ENCODE data around the gene POLDIP2. TPM values are rescaled to one million over a fixed set of nuclear protein-coding genes. Genes with fewer than 3 reads are reported as not detected.

The POLDIP2 gene
- polyA plus RNA-seq, 1 donor = 61.3 TPM

- no peak for DNase-seq (ENCODE audit: low read depth)
Observed at GRCh38 chr17:28390563-28390962, 33.2 kb upstream of the POLDIP2 start.

- no peak for DNase-seq (ENCODE audit: low read depth)
Observed at GRCh38 chr17:28390141-28390540, 32.8 kb upstream of the POLDIP2 start.

- DNase-seq (ENCODE audit: low read depth) = no peak
Observed at GRCh38 chr17:28388106-28388505, 30.8 kb upstream of the POLDIP2 start.

DNA sequence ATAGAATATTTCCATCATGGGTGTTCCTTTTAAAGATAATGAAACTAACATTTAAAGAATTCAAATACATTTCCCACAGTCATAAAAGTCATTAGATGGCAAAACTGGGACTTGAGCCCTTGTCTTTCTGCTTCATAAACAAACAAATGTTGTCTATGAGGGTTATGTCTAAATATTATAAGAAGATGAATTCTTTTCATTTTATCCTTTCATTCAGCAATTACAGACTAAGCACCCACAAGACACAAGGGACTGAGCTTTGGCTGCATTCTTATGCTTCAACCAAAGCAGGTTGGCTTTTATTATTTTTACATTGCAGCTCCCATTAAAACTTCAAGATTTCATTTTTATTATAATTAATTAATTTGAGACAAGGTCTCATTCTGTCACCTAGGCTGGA is 29.1 kb upstream of the POLDIP2 start:
- no peak for DNase-seq (ENCODE audit: low read depth)

GRCh38 chr17:28385406-28385805 is 28.1 kb upstream of the POLDIP2 start:
- no peak for DNase-seq (ENCODE audit: low read depth)

DNA sequence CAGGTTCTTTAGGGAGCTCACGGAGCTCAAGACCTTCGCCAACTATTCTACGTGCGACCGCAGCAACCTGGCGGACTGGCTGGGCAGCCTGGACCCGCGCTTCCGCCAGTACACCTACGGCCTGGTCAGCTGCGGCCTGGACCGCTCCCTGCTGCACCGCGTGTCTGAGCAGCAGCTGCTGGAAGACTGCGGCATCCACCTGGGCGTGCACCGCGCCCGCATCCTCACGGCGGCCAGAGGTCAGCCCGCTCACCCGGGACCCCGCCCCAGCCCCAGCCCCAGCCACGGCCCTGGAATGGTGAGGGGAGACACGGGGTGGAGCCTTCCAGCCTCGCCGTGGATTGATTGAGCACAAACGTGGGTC is 27.7 kb upstream of the POLDIP2 start:
- DNase-seq (ENCODE audit: low read depth) = no peak

DNA sequence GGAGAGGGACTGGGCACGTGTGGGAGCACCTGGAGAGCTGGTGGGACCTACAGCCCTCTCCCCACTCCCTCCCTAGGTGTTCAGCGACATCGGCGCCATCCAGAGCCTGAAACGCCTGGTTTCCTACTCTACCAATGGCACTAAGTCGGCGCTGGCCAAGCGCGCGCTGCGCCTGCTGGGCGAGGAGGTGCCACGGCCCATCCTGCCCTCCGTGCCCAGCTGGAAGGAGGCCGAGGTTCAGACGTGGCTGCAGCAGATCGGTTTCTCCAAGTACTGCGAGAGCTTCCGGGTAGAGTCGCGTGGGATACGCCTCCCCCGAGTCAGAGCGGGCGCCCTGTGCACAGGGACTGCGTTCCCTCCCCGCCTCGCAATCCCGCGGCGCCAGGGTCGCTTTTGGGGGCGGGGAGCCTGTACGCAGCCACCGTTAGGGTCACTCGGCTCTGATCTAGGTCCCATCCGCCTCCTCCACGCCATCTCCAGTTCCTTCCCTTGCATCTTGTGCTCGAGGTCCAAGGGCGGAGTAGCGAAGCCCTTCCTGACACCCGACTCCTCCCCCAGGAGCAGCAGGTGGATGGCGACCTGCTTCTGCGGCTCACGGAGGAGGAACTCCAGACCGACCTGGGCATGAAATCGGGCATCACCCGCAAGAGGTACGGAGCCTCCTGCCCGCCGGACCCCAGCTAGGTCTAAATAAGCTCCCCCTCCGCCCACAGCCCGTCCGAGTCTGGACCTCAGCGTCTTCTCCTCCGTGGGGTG is 27.1 kb upstream of the POLDIP2 start:
- no peak for DNase-seq (ENCODE audit: low read depth)

GRCh38 chr17:28381141-28381825 is 24.0 kb upstream of the POLDIP2 start:
- no peak for DNase-seq (ENCODE audit: low read depth)

DNA sequence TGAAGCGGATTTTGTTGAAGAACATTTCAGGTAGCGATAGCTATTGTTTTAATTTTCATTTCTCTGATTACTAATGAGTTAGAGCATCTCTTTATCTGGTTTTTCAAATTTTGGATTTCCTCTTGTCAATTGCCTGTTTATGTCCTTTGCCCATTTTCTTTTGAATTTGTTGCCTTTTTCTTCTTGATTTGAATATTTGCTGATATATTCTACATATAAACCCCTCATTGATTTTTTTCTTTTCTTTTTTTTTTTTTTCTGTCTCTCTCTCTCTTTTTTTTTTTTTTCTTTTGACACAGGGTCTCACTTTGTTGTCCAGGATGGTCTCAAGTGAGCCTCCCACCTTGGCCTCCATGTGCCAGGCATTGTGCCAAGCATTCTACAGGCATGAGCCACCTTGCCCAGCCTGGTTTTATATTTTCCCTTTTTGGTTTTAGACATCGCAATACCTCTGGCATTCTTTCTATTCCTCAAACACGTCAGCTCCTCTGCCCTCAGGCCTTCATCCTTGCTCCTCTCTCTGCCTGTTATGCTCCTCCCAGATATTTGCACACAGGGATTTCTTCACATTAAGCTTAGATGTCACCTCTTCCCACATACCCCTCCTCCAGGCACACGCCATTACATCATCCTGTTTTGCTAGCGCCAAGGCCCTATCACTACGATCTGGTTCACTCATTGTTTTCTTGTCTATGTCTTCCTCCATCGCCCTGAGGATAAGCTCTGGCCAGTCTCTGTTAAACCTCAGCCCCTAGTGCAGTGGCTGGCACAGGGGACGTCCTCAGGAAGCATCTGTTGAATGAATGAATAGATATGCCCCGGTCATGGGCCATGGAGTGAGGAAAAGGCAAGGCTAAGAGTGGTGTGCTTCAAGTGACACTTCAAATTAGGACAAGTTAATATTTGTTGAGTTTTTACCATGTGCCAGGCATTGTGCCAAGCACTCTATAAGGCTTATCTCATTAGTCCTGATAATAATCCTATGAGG is 22.8 kb upstream of the POLDIP2 start:
- DNase-seq (ENCODE audit: low read depth) = no peak

GRCh38 chr17:28372945-28373274 is 15.6 kb upstream of the POLDIP2 start:
- no peak for DNase-seq (ENCODE audit: low read depth)

- DNase-seq (ENCODE audit: low read depth) = no peak
Observed at GRCh38 chr17:28372203-28372944, 15.0 kb upstream of the POLDIP2 start.

DNA sequence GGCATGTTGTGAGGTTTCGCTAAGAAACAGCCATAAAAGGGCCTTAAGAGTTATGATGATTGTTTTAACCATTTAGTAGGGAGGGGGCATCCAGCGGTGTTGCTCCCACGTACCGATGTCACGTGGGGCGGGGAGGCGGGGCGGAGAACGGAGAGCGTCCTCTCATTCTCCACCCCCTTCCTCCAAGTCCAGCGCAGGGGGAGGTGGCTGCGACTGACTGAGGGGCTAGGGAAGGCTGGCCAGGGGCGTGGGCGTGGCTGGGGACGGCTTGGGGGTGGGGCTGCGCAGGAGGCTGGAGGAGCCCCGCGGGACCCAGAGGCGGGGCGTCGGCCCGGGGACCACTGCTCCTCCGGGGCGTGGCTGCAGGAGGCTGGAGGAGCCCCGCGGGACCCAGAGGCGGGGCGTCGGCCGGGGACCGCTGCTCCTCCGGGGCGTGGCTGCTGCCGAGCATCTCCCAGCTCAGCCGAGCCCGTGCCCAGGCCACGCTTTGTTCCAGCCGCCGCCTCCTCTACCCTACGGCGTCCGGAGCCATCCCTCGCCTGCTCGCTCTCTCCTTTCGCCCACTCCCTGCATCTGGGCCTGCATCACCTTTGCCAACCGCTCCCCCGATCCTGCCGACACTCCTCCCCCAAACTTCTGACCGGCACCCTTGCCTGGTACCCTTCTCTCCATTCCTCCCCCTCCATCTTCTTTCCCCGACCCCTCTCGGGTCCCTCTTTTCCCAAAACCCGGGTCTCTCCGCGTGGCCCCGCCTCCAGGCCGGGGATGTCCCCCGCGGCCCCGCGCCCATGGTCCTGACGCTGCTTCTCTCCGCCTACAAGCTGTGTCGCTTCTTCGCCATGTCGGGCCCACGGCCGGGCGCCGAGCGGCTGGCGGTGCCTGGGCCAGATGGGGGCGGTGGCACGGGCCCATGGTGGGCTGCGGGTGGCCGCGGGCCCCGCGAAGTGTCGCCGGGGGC is 14.2 kb upstream of the POLDIP2 start, which contains the start of gene SARM1:
Gene SARM1 (plus strand): TSS at position 450 of the 958 bp plus-strand sequence. CDS start 339 bp downstream, at position 789.
- DNase-seq (ENCODE audit: low read depth) = no peak

GRCh38 chr17:28370744-28371103 is 13.4 kb upstream of the POLDIP2 start:
- no peak for DNase-seq (ENCODE audit: low read depth)

DNA sequence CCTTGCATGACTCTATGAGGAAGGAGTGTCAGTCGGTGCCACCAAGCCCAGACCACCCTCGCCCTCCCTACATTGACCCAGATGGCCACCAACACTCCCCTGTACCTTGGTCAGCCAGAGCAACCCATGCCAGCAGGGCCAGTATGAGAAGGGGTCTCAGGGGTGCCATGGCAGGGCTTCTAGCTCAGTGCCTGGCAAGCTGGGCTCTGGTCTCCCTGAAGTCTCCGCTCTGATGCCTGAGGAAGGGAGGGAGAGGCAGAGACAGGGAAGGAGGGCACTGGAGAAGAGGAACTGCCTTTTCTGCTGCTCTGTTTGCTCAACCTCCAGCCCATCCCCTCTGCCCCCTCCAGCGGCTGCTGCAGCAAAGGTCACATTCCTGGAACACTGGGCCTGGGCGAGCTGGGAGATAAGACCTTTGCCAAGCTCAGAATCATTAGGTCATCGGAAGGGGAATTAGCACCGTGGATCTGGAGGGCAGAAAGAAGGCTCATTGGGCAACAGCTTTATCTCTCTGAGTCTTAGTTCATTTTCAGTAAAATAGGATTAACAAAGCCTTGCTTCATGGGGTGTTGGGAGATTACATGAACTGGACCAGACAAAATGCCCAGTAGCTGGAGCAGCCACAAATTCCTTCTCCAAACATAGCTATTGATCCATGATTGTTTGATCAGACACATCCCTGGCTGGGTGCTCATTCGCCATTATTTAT is 12.9 kb upstream of the POLDIP2 start, which contains the start of gene VTN:
Gene VTN (minus strand): TSS at position 273 of the 709 bp plus-strand sequence. CDS start 104 bp downstream, at position 169.
- DNase-seq (ENCODE audit: low read depth) = no peak

GRCh38 chr17:28369684-28370034 is 12.3 kb upstream of the POLDIP2 start:
- no peak for DNase-seq (ENCODE audit: low read depth)

GRCh38 chr17:28368915-28369683 is 11.8 kb upstream of the POLDIP2 start:
- no peak for DNase-seq (ENCODE audit: low read depth)

DNA sequence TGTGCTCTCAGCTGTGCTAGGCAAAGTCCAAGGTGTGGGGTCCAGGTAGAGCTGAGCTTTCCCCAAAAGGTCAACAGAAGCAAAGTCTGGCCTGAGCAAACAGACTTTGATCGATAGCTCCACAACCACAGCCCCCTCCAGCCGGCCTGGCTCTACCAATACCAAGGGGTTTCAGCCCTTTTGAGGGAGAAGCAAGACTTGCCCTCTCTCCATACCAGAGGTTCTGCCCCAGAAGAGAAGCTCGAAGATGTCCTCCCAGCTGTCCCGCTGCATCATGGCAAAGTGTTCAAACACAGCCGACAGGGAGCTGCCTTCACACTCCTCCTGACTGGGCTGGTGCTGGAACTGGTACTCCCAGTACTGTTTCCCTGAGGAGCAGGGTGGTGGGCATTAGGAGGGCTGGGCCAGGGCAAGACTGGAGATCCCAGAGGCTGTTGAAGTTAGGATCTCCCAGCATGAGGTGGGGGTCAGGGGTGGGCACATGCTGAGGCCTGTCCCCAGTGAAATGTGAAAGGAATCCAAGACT is 11.0 kb upstream of the POLDIP2 start:
- DNase-seq (ENCODE audit: low read depth) = no peak

DNA sequence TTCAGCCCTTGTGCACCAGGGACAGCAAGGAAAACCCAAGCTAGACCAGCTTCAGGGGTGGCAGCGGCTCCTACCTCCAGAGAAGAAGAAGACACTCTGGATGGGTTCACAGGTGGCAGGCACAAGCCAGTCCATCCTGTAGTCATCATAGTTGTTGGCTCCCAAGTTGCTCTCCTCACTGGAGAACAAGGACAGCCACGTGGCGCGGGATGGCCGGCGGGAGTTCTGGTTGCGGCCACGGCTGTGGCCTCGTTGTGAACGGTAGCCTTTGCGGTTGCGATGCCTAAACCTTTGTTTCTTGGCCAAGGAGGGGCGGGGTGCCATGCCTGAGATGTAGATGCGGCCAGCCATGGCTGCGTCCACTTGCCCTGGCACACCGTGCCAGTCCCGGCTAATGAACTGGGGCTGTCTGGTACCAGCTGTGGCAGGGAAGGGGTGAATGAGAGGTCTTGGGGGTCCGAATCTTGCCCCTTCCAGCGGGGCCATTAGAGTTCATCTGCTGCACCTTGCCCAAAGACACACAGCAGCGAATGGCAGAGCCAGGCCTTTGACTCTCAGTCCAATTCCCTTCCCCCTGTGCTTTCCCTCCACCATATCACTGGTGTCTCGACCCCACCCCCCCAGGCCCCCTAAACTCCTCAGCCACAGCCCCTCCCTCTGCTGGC is 10.4 kb upstream of the POLDIP2 start:
- DNase-seq (ENCODE audit: low read depth) = no peak

Data from forelimb muscle (tissue), 1 donor.